Stimulated activated CD8-positive, alpha-beta memory T cell treated with anti-CD3 and anti-CD28 coated beads, Interleukin-12 subunit alpha, Interleukin-12 subunit beta, amount 100 ng/mL, for 24 hours (primary cell): ENCODE measurements around the gene UBASH3A.

Experiments used
- DNase-seq: peaks from one replicate; pipeline ENCODE4 v3.0.0-alpha.2; 2020; ENCODE audit errors: extremely low read depth

UBASH3A gene

GRCh38 chr21:42374457-42374856 is 29.2 kb upstream of the UBASH3A start:
- DNase-seq = no peak

GRCh38 chr21:42374864-42375499 is 28.7 kb upstream of the UBASH3A start:
- no peak for DNase-seq

GRCh38 chr21:42375506-42375905 is 28.2 kb upstream of the UBASH3A start:
- no peak for DNase-seq

- DNase-seq = no peak
Observed at GRCh38 chr21:42375966-42376337, 27.8 kb upstream of the UBASH3A start.

- no peak for DNase-seq
Observed at GRCh38 chr21:42376338-42376982, 27.2 kb upstream of the UBASH3A start.

- no peak for DNase-seq
Observed at GRCh38 chr21:42377211-42377950, 26.3 kb upstream of the UBASH3A start.

GRCh38 chr21:42377951-42378340 is 25.8 kb upstream of the UBASH3A start:
- DNase-seq = no peak

- DNase-seq = no peak
Observed at GRCh38 chr21:42378418-42378817, 25.3 kb upstream of the UBASH3A start.

GRCh38 chr21:42379426-42380215 is 24.1 kb upstream of the UBASH3A start:
- DNase-seq = no peak

- DNase-seq = no peak
Observed at GRCh38 chr21:42381347-42381984, 22.2 kb upstream of the UBASH3A start.

GRCh38 chr21:42382915-42383314 is 20.8 kb upstream of the UBASH3A start:
- no peak for DNase-seq

GRCh38 chr21:42383331-42383730 is 20.4 kb upstream of the UBASH3A start:
- DNase-seq = no peak

GRCh38 chr21:42384156-42384945 is 19.4 kb upstream of the UBASH3A start:
- no peak for DNase-seq

GRCh38 chr21:42384989-42385388 is 18.7 kb upstream of the UBASH3A start:
- DNase-seq = no peak

- no peak for DNase-seq
Observed at GRCh38 chr21:42385619-42386018, 18.1 kb upstream of the UBASH3A start.

- DNase-seq = no peak
Observed at GRCh38 chr21:42386034-42386591, 17.6 kb upstream of the UBASH3A start.

- DNase-seq = no peak
Observed at GRCh38 chr21:42387164-42387563, 16.5 kb upstream of the UBASH3A start.

GRCh38 chr21:42387843-42388340 is 15.8 kb upstream of the UBASH3A start:
- DNase-seq = no peak

GRCh38 chr21:42388740-42389448 is 14.8 kb upstream of the UBASH3A start:
- no peak for DNase-seq

- no peak for DNase-seq
Observed at GRCh38 chr21:42389449-42389835, 14.3 kb upstream of the UBASH3A start.
